GF-D8 (cell line): ENCODE data around the gene NACC1.
"Not testable (repeated sequence)": the region's sequence is repeated elsewhere in the genome, so short reads cannot be mapped to it uniquely, and the experiment has no call there.

ENCODE experiments used
- DNase-seq: peaks from one replicate; lab custom pipeline; 2025; lab: John Stamatoyannopoulos, UW

The NACC1 gene

DNA sequence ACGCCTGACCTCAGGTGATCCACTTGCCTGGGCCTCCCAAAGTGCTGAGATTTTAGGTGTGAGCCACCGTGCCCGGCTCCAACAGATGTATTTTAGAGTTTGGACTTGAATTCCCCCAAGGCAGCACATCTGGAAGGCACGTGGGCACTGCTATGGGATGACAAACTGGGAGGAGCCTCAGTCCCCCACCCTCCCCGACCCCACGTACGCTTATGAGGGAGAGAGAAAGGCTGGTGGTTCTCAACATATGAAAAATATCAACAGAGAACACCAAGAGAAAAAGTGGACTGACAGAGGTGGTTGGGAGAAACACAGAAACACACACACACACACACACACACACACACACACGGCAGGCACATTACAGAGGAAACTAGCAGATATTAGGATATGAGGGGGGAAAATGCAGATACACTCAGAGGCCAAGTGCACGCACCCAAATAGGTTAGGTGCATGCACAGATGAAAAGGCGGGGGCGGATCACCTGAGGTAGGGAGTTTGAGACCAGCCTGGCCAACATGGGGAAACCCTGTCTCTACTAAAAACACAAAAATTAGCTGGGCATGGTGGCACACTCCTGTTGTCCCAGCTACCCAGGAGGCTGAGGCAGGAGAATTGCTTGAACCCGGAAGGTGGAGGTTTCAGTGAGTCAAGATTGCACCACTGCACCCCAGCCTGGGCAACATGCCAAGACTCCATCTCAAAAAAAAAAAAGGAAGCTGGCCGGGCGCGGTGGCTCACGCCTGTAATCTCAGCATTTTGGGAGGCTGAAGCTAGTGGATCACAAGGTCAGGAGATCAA is 28.9 kb downstream of the NACC1 start:
- peak; percentile 61 for DNase-seq

DNA sequence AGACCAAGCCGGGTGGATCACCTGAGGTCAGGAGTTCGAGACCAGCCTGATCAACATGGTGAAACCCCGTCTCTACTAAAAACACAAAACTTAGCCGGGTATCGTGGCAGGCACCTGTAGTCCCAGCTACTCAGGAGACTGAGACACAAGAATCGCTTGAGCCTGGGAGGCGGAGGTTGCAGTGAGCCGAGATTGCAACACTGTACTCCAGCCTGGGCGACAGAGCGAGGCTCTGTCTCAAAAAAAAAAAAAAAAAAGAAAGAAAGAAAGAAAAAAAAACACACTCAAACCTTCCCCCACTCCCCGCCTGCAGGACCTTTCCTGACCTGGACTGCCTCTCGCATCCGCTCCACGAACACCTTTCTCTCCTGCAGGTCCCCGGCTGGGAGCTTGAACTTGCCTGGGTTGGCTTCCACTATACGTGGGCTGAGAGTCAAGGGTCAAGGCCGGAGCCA is 31.1 kb downstream of the NACC1 start:
- not testable (repeated sequence) for DNase-seq

DNA sequence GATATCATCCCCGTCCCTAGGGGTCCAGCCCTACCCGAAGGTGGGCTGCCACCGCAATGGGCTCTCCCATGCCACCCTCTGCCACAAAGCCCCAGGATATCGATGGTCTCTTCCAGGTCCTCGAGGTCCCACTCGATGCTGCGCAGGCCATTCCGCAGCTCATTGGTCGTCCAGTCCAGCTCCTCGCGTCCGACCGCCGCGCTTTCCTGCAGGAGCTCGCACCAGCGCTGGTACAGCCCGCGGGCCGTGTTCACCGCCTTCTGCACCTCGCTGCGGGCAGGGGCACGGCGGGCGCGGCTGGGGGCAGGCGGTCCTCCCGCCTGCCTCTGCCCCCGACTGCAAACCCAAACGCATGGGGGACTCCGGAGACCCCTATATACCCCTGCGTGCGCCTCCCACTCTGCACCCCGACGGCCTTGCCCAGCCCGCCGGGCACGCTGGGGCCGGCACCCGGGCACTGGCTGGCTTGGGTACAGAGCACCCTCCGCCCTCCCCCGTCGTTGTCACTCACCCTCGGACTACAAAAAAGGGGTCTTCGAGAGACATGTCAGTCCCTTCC is 31.6 kb downstream of the NACC1 start:
- no peak for DNase-seq

- peak; percentile 84 for DNase-seq
Observed at GRCh38 chr19:13150187-13150930, 32.3 kb downstream of the NACC1 start, which contains the start of the genes IER2 and STX10. Gene IER2, plus strand, starts transcription at chr19:13150411. Its CDS starts 2,776 bp downstream, at chr19:13153187. Gene STX10, minus strand, starts transcription at chr19:13150375. Its CDS starts 202 bp downstream, at chr19:13150173.

DNA sequence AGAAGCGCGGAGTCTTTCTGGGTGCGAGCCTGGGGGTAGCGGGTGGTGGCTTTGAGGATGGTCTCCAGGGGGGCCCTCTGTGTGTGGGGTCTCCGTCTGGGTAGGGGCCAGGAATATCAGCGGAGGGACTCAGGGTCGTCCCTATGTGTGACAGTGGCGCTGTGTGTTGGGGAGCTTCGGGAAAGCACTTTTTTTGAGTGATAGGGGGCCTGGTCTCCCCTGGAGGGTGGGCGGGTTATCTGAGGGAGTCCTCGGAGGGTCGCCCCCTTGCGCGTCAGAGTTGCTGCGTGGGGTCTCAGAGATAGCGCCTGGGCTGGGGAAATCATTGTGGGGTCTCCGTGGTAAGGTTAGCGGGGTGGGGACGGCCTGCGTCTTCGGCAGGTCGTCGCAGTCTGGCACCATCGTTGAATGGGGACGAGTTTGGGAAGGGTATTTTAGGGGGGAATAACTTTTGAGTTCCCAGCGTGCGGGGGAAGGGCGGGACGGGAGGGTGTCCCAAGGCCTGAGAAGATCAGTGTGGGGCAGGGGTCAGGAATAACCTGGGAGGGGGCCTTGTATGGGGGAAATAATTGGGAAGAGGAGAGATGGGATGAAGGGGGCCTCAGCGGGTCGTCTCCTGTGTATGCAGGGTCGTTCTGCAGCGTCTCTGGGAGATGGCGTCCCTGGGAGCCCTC is 33.0 kb downstream of the NACC1 start:
- no peak for DNase-seq

DNA sequence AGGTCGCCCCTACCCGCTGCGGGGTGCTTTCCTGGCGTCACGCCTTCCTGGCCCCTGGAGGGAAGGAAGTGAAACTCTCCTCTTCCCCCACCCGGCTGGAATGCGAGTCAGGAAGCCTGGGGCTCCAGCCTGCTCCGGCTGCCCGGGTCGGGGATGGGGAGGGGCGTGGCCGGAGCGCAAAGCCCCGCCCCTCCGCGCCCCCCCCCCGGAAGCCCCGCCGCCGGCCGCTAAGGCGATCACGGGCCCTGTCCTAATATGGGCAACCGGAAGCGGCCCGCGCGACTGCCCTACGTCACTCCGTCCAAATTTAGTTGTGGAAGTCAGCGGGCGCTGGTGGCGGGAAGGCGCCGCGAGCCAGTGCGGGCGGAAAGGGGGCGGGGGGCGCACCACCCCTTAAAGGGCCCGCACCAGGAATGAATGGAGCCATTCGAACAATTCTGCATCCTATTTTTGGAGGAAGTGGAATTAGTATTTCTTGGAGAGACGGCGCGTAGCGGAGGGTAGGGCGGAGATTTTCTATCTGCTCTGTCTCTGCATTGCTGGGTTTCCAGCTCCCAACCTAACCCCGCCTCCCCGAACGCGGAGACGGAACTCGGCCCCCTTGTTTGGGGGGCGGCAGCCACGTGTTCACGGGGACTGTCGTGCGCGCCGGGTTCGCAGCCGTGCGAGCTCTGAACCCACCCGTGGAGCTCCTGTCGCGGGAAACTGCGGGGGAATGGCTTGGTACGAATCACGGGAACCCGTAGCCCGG is 33.7 kb downstream of the NACC1 start:
- DNase-seq = peak; percentile 91

DNA sequence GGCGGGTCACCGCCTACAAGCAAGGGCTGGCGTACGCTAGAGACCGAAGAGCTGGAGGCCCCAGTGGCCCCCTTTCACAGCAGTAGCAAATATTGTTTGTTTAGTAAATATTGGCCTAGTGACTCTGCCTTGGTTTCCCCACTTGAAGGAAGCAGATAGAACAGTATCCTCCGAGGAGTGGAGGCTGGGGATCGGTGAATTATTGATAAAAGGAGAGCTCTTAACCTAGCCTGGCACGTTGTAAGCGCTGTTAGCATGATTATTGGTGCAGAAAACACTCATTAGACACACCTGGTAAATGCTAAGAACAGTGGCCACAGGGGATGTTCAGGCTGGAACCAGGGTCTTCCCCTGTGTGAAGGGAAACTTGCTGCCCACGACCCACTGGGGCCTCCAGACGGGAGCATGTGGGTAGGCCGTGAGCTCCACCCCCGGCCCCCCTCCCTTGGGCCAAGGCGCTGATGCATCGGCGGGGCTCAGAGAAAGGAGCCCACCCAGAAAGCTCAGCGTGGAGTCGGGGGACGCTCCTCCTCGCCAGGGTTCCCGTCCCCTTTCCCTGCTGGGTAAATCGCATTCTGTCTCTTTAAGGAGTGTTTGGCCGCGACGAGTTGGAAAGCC is 34.4 kb downstream of the NACC1 start:
- no peak for DNase-seq

DNA sequence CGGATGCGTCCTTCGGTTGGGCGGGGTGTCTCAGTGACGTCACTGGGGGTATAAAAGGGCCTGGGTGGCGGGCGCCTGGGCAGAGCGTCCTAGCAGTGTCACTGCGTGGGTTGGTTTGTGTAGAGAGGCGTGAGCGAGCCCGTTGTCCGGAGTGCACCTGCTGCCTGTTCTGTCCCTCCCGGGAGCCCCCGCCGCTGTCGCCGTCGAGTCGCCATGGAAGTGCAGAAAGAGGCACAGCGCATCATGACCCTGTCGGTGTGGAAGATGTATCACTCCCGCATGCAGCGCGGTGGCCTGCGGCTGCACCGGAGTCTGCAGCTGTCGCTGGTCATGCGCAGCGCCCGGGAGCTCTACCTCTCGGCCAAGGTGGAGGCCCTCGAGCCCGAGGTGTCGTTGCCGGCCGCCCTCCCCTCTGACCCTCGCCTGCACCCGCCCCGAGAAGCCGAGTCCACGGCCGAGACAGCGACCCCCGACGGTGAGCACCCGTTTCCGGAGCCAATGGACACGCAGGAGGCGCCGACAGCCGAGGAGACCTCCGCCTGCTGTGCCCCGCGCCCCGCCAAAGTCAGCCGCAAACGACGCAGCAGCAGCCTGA is 35.0 kb downstream of the NACC1 start:
- DNase-seq = peak; percentile 80

DNA sequence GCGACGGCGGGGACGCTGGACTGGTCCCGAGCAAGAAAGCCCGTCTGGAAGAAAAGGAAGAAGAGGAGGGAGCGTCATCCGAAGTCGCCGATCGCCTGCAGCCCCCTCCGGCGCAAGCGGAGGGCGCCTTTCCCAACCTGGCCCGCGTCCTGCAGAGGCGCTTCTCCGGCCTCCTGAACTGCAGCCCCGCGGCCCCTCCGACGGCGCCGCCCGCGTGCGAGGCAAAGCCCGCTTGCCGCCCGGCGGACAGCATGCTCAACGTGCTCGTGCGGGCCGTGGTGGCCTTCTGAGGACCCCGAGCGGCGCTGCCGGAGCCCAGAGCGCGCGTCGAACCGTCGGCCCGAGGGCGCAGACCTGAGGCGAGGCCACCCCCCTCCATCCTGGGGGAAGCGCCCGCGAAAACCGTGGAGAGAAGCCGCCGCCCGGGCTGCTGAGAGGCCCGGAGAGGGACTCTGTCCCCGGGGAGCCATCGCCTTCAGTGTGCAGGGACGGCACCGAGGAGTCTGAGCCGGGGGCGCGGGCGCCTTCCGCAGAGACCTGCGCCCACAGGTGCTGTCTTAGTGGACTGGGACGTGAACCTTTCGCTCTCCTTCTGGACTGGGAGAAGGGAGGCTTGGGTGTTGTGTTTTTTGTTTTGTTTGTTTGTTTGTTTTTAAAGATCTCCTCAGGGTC is 35.6 kb downstream of the NACC1 start:
- no peak for DNase-seq

DNA sequence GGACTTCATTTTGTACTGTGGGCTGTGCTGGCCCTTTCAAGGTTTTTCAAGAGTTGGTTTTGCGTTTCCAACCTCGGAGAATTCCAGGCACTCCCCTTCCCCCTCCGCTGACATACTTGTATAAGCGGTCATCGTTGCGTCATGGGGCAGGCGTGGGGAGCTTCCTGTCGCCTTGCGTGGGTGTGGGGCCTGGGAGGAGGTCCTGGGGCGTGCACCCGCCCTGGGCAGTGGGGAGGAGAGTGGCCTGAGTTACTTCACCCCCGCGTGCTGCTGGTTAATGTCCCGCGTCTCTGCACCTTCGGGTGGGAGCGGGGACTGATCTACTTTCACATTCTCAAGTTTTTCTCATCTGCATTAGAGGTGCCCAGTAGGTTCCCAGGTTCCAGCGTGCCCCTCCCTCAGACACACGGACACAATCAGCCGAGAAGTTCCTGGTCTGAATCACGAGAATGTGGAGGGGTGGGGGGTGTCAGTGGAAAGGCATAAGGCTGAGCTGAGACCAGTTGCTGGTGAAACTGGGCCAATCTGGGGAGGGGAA is 36.2 kb downstream of the NACC1 start:
- DNase-seq = peak; percentile 36

DNA sequence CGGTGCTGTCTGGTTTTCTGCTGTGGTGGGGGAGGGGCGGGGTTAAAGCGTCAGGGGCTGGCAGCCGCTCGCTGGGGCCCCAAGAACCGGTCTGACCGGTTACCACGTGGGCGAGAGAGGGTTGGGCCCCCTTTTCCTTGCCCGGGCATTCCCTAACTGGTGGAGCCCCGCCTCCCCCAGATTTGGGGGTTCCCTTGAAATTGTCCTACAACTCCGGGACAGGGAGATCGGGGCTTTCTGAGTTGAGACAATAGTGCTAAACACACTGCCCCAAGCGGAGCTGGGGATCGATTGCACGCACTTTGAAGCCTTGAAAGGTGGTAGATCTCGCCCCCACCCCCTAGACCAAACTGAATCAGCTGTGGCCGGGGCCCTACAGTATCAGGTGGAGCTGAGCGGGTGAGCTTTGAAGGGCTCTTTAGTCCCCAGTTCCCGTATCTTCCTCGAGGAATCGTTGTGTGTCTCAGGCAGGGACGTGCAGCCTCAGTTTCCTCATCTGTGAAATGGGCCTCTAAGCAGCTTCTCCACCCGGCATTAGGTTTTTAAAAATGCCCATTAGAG is 36.9 kb downstream of the NACC1 start:
- peak; percentile 27 for DNase-seq

DNA sequence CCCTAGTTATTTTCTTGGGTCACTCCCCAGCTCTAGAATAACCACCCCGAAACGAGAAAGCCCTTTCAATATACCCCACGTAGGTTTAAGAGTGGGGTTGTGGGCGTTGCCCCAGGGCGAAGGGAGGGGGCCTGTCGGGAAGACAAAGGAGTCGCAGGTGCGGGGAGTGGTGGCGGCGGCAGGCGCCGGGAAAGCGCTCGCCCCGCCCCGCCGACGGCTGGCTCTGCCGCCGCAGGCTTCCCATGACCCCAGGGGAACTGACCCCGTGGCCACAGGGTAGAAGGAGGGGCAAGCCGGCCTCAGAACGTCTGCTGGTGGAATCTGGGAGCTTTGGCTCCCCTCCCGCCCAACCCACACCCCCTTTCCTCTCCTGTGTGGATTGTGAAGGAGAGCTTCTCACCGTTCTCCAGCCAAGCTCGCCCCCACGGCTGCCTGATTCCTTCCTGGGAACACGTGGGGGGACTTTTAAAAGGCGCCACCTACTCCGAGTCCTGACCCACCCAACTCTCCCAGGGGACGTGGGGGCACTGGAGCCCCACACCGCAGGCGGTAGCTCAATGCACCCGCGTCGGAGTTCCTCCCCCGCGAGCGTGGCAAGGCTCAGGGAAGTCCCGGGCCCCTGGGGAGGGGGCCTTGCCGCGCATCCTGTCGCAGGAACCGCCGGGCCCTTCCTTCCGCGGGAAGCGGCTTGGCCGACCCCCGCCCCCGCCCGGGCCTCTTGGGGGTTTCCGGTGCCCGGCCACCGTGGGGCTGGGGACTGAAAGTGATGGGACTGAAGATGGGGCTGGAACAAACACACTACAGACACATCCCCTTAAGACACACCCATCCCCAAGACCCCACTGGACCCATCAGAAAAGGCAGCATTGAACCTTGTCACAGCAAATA is 37.7 kb downstream of the NACC1 start:
- DNase-seq = peak; percentile 88

DNA sequence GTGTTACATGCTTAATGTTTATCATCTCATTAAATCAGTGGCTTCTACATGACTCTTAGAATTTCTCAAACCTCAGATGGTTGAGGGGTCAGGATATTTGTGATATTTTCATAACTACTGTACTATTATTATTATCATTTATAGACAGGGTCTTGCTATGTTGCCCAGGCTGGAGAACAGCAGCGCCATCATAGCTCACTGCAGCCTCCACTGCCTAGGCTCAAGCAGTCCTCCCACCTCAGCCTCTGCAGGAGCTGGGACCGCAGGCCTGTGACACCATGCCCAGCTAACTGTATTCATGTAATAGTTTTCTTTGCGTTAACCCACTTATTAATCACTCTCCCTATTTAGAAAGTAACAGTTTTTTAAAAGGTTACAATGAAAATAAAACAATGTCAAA is 41.6 kb downstream of the NACC1 start:
- DNase-seq = no peak

DNA sequence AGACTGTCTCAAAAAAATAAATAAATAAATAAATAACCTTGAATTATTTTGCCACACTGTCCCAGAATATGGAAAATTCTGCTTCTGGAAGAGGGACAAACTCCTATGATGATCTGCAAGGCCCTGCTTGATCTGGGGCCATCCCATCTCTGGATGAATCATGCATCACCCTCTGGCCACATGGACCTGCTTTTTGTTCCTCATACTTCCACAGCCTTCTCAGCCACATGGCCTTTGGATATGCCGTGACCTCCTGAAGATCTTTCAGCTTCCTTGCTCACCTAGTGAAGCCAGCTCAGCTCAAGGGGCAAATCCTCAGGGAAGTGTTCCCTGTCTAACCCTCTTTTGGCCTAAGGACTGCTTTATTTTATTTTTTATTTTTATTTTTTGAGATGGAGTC is 42.5 kb downstream of the NACC1 start:
- DNase-seq = no peak

DNA sequence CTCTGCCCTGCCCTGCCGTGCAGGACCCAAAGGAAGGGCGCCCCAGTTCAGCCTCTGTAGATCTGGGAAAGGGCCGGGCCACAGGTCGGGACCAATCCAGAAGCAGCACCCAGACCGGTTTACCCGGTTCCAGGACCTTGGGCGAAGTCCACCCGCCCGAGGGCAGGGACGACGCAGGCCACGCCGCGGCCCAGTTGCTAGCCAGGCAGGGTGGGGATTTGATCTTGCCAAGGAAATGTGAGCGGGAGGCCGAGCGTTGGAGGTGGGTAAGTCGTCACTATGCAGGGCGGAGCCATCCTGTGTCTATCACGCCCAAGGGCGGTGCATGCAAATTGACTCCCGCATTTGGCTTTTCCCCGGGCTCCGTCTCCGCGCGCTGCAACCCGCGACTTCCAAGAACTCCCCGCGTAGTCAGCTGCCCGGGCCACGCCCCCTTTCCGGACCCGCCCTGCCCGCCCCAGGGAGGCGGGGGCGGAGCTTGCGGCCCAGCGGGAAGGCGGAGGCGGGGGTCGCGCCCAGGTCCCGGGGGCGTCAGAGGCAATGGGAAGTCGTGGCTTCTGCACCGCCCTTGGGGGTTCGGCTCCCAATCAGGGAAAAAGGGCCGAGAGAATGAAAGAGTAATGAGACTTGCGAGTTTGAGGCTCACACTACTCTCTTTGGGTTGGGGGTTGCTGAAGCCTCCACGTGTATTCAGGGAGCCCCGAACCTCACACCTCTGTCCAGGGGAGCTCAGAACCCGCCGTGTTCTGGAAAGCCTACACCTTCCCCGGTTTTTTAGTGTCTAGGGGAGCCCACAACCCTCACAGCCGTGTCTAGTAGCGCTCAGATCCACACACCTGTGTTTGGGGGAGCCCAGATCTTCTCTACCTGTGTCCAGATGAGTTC is 44.9 kb downstream of the NACC1 start:
- peak; percentile 94 for DNase-seq

DNA sequence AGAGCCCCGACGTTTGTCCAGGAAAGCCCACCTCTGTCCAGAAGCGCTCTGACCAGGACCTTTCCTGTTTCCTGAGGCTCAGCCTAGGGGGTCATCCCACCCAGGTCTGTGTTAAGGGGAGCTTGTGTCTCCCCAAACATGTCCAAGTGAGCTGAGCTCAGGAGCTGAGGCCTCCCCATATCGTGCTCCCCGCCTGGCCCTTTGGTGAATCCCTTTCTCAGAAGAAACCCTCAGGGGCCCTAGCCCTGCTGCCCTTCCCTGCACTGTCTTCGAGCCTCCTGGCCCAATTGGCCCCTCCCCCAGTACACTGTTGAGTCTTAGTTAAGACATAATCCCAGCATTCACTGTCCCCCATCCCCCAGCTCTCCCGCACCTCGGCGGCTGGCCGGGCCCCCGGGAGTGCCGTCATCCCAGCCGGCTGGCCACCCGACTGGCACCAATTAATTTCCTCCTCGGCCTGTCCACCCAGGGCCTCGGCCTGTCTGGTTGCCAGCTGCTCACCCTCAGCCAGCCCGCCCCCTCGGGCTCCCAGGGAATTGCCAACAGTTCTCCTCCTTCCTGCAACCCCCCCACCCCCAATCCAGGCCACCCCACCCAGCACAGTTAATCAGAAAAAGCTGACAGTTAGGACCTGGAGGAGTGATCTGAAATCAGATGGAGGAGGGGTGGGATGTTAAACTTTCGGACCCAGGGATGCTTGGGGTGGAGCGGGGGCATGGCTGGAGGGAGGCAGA is 45.7 kb downstream of the NACC1 start:
- DNase-seq = peak; percentile 40
